ENCODE results near the gene GAD1.

DNA sequence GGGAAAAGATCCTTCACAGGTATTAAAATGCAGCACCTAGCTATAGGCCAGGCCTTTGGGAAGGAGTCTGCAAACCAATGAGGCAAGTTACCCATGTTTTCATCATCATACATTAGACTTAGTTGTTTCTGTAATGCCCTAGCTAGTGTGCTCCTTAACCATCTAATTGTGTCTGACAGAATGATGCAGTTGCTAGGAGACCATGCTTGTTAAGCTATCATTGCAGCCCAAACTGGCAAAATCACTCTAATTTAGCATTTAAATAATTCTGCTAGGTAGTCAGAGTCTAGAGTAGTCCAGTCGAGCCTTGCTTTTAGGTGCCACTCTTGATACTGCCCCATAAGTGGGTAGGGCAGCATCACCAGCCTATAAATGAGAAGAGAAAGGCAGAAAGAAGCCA is 34.9 kb downstream of the GAD1 start:
- TF ChIP-seq POLR2A (IDR thresholded peaks at IDR 0.05; ENCODE audit: low read depth) (no peak), CTCF (IDR thresholded peaks at IDR 0.05) (no peak)
